ENCODE results near the gene CDHR1. TPM values are rescaled to one million over a fixed set of nuclear protein-coding genes. Genes with fewer than 3 reads are reported as not detected.

Gene CDHR1
- total and polyA plus RNA-seq, 2 of the 8 experiments (the other 6 are each of a cell fraction or from before 2014, with no cell fraction given): 3.9 to 10.5 TPM

GRCh38 chr10:84159076-84159685 is 35.2 kb upstream of the CDHR1 start (continued):
- TF ChIP-seq CHD7 (IDR thresholded peaks at IDR 0.05; ENCODE audit: insufficient replicate concordance, low read length): no peak
- no peak for TF ChIP-seq SAP30 (IDR thresholded peaks at IDR 0.05; ENCODE audit: insufficient read depth, insufficient replicate concordance, low read length)
- TF ChIP-seq E2F6 (IDR thresholded peaks at IDR 0.05): no peak
- TF ChIP-seq MAX (IDR thresholded peaks at IDR 0.05): no peak
- TF ChIP-seq RXRA (IDR thresholded peaks at IDR 0.05; ENCODE audit: insufficient read depth, low read depth, low read length): no peak
- no peak for TF ChIP-seq FOSL1 (IDR thresholded peaks at IDR 0.05; ENCODE audit: insufficient read depth, low read depth, low read length)
- TF ChIP-seq POLR2A (IDR thresholded peaks at IDR 0.05; ENCODE audit: control extremely low read depth in 1 of 2, low read depth in 2 of 2, low read length in 2 of 2): no peak
- no peak for TF ChIP-seq NRF1 (IDR thresholded peaks at IDR 0.05; ENCODE audit: low read depth, low read length)
- no peak for TF ChIP-seq TBP (IDR thresholded peaks at IDR 0.05; ENCODE audit: low read depth, low read length)
- no peak for TF ChIP-seq BCL11A (IDR thresholded peaks at IDR 0.05; ENCODE audit: low read depth in 2 of 2, low read length in 2 of 2)

All from H1 (cell line).